Neuronal stem cell (in vitro differentiated cells): ENCODE measurements around the gene IGFBP2.

Experiments used
- DNase-seq: peaks from one replicate; pipeline ENCODE4 v3.0.0-alpha.2; 2013; ENCODE audit warnings: low spot score
- H2AFZ ChIP-seq: one replicate; pipeline ENCODE4 v1.6.1; 2013; ENCODE audit warnings: mild to moderate bottlenecking, low read length, inconsistent platforms
- H2AK5ac ChIP-seq: 2 replicates; pipeline ENCODE4 v1.6.1; 2013; ENCODE audit warnings: low read depth, mild to moderate bottlenecking, inconsistent platforms, low read length, moderate library complexity, mixed read lengths
- H2BK120ac ChIP-seq: 2 replicates; pipeline ENCODE4 v1.6.1; 2013; ENCODE audit warnings: low read depth, mild to moderate bottlenecking, inconsistent platforms, low read length, moderate library complexity, mixed read lengths
- H2BK12ac ChIP-seq: one replicate; pipeline ENCODE4 v1.6.1; 2013; ENCODE audit warnings: low read length, inconsistent platforms
- H2BK15ac ChIP-seq: 2 replicates; pipeline ENCODE4 v1.6.1; 2013; ENCODE audit warnings: mild to moderate bottlenecking, low read length, inconsistent platforms, mixed read lengths
- H2BK5ac ChIP-seq: one replicate; pipeline ENCODE4 v1.6.1; 2013; ENCODE audit warnings: inconsistent platforms, mild to moderate bottlenecking, low read length, moderate library complexity
- H3K14ac ChIP-seq: one replicate; pipeline ENCODE4 v1.6.1; 2013; ENCODE audit warnings: low read length, inconsistent platforms
- H3K18ac ChIP-seq: 2 replicates; pipeline ENCODE4 v1.6.1; 2013; ENCODE audit warnings: low read length, inconsistent platforms
- H3K23ac ChIP-seq: 2 replicates; pipeline ENCODE4 v1.6.1; 2013; ENCODE audit warnings: low read depth, mild to moderate bottlenecking, mixed read lengths, low read length, inconsistent platforms; ENCODE audit not compliant: poor library complexity
- H3K27ac ChIP-seq: replicated peaks from 3 replicates; pipeline ENCODE4 v1.5.1; 2013; ENCODE audit warnings: low read length, inconsistent platforms
- H3K27me3 ChIP-seq, 3 experiments: 2 replicates each; pipeline ENCODE4 v1.6.1; 2013; ENCODE audit warnings: low read length in 3 of 3, mild to moderate bottlenecking in 2 of 3, inconsistent platforms in 1 of 3, low read depth in 1 of 3, mixed read lengths in 1 of 3, moderate library complexity in 1 of 3; ENCODE audit not compliant: control insufficient read depth in 3 of 3, insufficient read depth in 3 of 3
- H3K36me3 ChIP-seq, 2 donors: replicated peaks in 1 of 2; 2 replicates each; pipeline ENCODE4 v1.6.1; 2013; ENCODE audit warnings: low read length in 2 of 2; ENCODE audit not compliant: control insufficient read depth in 2 of 2, insufficient read depth in 2 of 2
- H3K4ac ChIP-seq: 2 replicates; pipeline ENCODE4 v1.6.1; 2013; ENCODE audit warnings: inconsistent platforms, mild to moderate bottlenecking, low read length, moderate library complexity
- H3K4me1 ChIP-seq, 2 donors: 1 replicate in 1 of 2; 2 replicates in 1 of 2; pipeline ENCODE4 v1.6.1; 2013; ENCODE audit warnings: low read length in 2 of 2, low read depth in 1 of 2; ENCODE audit not compliant: control insufficient read depth in 2 of 2, insufficient read depth in 1 of 2
- H3K4me2 ChIP-seq: one replicate; pipeline ENCODE4 v1.6.1; 2013; ENCODE audit warnings: mild to moderate bottlenecking, low read length, inconsistent platforms; ENCODE audit not compliant: insufficient read depth, poor library complexity, severe bottlenecking
- H3K4me3 ChIP-seq, 2 donors: 2 replicates each; pipeline ENCODE4 v1.5.1; 2013; ENCODE audit warnings: low read length in 2 of 2, mild to moderate bottlenecking in 2 of 2, inconsistent platforms in 1 of 2, moderate library complexity in 1 of 2
- H3K79me1 ChIP-seq: one replicate; pipeline ENCODE4 v1.6.1; 2013; ENCODE audit warnings: low read depth, mild to moderate bottlenecking, inconsistent platforms, low read length, moderate library complexity
- H3K9ac ChIP-seq: one replicate; pipeline ENCODE4 v1.6.1; 2013; ENCODE audit warnings: mild to moderate bottlenecking, low read depth, low read length, inconsistent platforms; ENCODE audit not compliant: poor library complexity
- H3K9me3 ChIP-seq, 2 donors: replicated peaks in 1 of 2; 2 replicates each; pipeline versions ENCODE3 to v1.6.1; 2013; ENCODE audit warnings: low read length in 2 of 2, mild to moderate bottlenecking in 2 of 2, inconsistent platforms in 1 of 2, low read depth in 1 of 2, mixed read lengths in 1 of 2, moderate library complexity in 1 of 2; ENCODE audit not compliant: control insufficient read depth in 2 of 2, insufficient read depth in 1 of 2
- H4K8ac ChIP-seq: one replicate; pipeline ENCODE4 v1.6.1; 2013; ENCODE audit warnings: low read depth, mild to moderate bottlenecking, inconsistent platforms, low read length, moderate library complexity
- H4K91ac ChIP-seq: one replicate; pipeline ENCODE4 v1.6.1; 2013; ENCODE audit warnings: low read length, low read depth, mild to moderate bottlenecking, inconsistent platforms; ENCODE audit not compliant: poor library complexity
- WGBS, 2 donors: extraction: QIAGEN DNeasy Blood & Tissue Kit; methylation state at CpG; one replicate each; pipeline ENCODE4 v1.1.7; 2013; ENCODE audit warnings: missing lambda C conversion rate in 2 of 2, mixed read lengths in 1 of 2; ENCODE audit not compliant: insufficient read length in 2 of 2, insufficient replicate concordance in 1 of 2; ENCODE audit errors: extremely low coverage in 2 of 2; 5-methylcytosine and 5-hydroxymethylcytosine counted together

Gene IGFBP2

DNA sequence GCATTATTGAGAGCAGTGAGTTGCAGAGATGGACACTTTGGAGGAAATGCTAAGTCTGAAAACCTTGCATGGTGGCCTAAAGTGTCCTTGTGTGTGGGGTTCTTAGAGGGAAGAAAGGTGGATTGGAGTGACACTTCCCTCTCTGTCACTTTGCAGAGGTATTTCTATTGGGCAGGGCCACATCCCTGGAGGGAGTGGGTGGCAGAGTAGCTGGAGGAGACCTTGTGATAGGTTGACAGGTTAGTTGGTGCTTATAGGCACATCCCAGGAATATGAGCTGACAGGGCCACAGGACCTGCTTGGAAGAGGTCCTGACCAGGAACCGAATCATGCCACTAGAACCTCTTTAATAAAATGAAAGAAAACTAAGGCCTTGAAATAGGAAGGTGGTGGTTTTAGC lies 63.1 kb downstream of the IGFBP2 start:
- no peak overlapping the region for H2BK5ac ChIP-seq
- H3K4me2 ChIP-seq: no peak overlapping the region
- no peak overlapping the region for H4K8ac ChIP-seq
- H3K9me3 ChIP-seq: no peaks in the 10 kb centered on the region
- no peak overlapping the region for H3K27ac ChIP-seq
- no peak overlapping the region for H3K4ac ChIP-seq
- H2AK5ac ChIP-seq: no peak overlapping the region
- no peak overlapping the region for H3K4me3 ChIP-seq
- no peak overlapping the region for H2BK120ac ChIP-seq
- H3K79me1 ChIP-seq: no peaks in the 10 kb centered on the region
- no peak overlapping the region for H3K14ac ChIP-seq
- peaks cover 17 to 37% of the 10 kb centered on the region in 2 donors for H3K4me1 ChIP-seq
- H3K36me3 ChIP-seq: no peaks in the 10 kb centered on the region
- H3K23ac ChIP-seq: no peak overlapping the region
- H3K9ac ChIP-seq: no peak overlapping the region
- H4K91ac ChIP-seq: no peak overlapping the region
- H3K27me3 ChIP-seq: no peaks in the 10 kb centered on the region
- H2AFZ ChIP-seq: no peak overlapping the region
- no CpG with 5 or more reads among the region's 1 CpG for WGBS, 2 donors
- no peak overlapping the region for H2BK12ac ChIP-seq
- no peak overlapping the region for H2BK15ac ChIP-seq
- no peak overlapping the region for H3K18ac ChIP-seq
- no peak for DNase-seq

DNA sequence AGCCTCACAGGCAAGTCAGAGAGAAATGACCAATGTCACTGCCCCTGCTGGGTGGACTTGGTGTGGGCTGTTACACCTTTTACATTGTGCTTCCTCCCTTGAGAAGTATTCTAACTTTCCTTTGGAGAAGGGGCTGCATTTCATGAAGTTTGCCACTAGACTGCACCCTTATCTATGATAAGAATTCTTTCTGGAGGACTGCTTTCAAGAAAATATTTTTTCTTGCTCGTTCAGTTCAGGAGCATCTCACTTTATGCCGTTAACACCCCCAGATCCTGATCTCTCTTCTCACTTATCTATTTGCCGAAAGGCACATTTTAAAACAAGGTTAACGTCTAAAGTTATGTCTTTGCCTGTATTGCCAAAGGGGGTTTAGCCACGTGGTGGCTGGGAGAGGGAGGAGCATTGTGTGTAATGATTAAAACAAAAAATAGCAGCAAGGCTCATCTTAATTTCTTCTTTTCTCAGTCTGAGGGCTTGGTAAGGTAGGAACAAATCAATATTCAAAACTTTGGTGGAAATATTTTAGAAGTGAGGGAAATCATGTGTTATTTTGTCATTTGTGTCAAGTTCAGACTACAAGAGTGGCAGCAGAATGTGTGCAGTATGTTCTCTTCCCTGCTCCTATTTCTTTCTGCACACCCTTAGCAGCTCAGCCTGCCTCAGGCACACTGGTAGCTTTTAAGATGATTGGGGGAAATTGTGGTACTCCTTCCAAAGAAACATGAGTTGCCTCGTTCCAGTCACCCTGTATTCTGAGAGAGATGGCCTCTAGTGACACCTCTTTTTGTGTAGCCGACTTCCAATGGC lies 63.7 kb downstream of the IGFBP2 start:
- no peak overlapping the region for H3K14ac ChIP-seq

DNA sequence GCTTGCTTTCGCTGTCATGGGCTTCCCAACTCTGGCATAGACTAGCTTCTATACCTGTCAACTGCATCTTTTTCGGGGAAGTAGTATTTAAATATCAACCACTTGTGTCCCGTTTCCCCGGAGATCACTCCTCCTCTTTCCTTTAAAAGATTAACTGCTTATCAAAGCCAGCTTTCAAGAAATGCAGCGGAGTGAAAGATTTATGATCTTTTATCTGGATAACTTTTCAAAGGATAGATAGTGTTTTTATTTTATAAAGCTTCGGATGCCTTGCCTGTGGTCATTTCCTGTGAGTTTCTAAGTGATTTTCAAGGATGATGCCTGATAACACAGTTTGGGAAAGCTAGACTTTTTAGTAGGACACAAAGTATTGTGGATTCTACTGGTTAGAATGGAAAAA lies 65.1 kb downstream of the IGFBP2 start:
- H3K36me3 ChIP-seq: no peaks in the 10 kb centered on the region
- no peak for DNase-seq
- no peak overlapping the region for H3K9ac ChIP-seq
- no CpG with 5 or more reads among the region's 6 CpGs for WGBS, 2 donors
- H3K9me3 ChIP-seq: no peaks in the 10 kb centered on the region
- no peak overlapping the region for H4K8ac ChIP-seq
- no peak overlapping the region for H2BK5ac ChIP-seq
- no peak overlapping the region for H2BK15ac ChIP-seq
- H3K23ac ChIP-seq: no peak overlapping the region
- H3K4me3 ChIP-seq: no peak overlapping the region
- H3K27me3 ChIP-seq: no peaks in the 10 kb centered on the region
- no peak overlapping the region for H4K91ac ChIP-seq
- no peak overlapping the region for H3K4ac ChIP-seq
- no peak overlapping the region for H3K27ac ChIP-seq
- no peak overlapping the region for H3K18ac ChIP-seq
- H2BK120ac ChIP-seq: no peak overlapping the region
- no peak overlapping the region for H2AK5ac ChIP-seq
- H3K4me2 ChIP-seq: no peak overlapping the region
- H2BK12ac ChIP-seq: no peak overlapping the region
- H3K4me1 ChIP-seq: peaks cover 17 to 33% of the 10 kb centered on the region in 2 donors
- no peak overlapping the region for H2AFZ ChIP-seq
- no peak overlapping the region for H3K14ac ChIP-seq
- H3K79me1 ChIP-seq: no peaks in the 10 kb centered on the region

More for the DNA sequence above, 63.7 kb downstream of the IGFBP2 start:
- no peak overlapping the region for H2BK15ac ChIP-seq
- no peak overlapping the region for H4K8ac ChIP-seq
- H2BK5ac ChIP-seq: no peak overlapping the region
- no peak overlapping the region for H2BK120ac ChIP-seq
- no peaks in the 10 kb centered on the region for H3K9me3 ChIP-seq
- H2BK12ac ChIP-seq: no peak overlapping the region
- H2AK5ac ChIP-seq: no peak overlapping the region
- H3K4me2 ChIP-seq: no peak overlapping the region
- H4K91ac ChIP-seq: no peak overlapping the region
- H3K23ac ChIP-seq: no peak overlapping the region
- no peaks in the 10 kb centered on the region for H3K36me3 ChIP-seq
- H3K4me1 ChIP-seq: peaks cover 17 to 33% of the 10 kb centered on the region in 2 donors
- no CpG with 5 or more reads among the region's 7 CpGs for WGBS, 2 donors
- DNase-seq: no peak
- H3K27ac ChIP-seq: no peak overlapping the region
- no peak overlapping the region for H3K9ac ChIP-seq
- H3K18ac ChIP-seq: no peak overlapping the region
- peak overlapping the region; percentile 65 for H2AFZ ChIP-seq
- H3K4ac ChIP-seq: no peak overlapping the region
- H3K27me3 ChIP-seq: no peaks in the 10 kb centered on the region
- H3K4me3 ChIP-seq: no peak overlapping the region
- no peaks in the 10 kb centered on the region for H3K79me1 ChIP-seq

DNA sequence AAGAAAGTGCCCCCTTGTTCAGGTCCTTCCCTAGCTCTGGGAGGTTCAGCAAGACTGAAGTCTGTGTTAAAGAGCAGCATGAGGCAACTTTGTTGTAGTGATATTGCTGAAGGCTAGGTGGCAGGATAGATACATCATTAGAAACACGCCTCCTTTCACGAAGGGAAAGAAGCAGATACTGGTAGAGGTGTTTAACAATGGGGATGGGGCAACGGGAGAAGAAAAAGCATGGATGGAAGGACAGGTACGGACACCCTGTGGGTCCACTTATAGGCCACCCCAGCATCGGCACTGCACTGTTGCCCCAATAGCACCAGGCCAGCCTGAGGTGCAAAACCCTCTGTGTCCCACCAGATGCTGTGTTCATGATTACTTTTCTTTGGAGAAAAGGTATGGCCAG lies 65.7 kb downstream of the IGFBP2 start:
- no peak overlapping the region for H2AFZ ChIP-seq
- H3K36me3 ChIP-seq: no peaks in the 10 kb centered on the region
- no CpG with 5 or more reads among the region's 5 CpGs for WGBS, 2 donors
- H3K18ac ChIP-seq: no peak overlapping the region
- H3K9me3 ChIP-seq: no peaks in the 10 kb centered on the region
- no peak overlapping the region for H4K91ac ChIP-seq
- no peak overlapping the region for H4K8ac ChIP-seq
- no peak overlapping the region for H3K4ac ChIP-seq
- no peak overlapping the region for H2BK12ac ChIP-seq
- H2AK5ac ChIP-seq: no peak overlapping the region
- peaks cover 17 to 31% of the 10 kb centered on the region in 2 donors for H3K4me1 ChIP-seq
- no peak overlapping the region for H2BK15ac ChIP-seq
- no peaks in the 10 kb centered on the region for H3K79me1 ChIP-seq
- no peak overlapping the region for H3K23ac ChIP-seq
- no peak overlapping the region for H3K9ac ChIP-seq
- H2BK120ac ChIP-seq: no peak overlapping the region
- no peak overlapping the region for H3K14ac ChIP-seq
- H3K27ac ChIP-seq: no peak overlapping the region
- no peak overlapping the region for H3K4me2 ChIP-seq
- H2BK5ac ChIP-seq: no peak overlapping the region
- no peak overlapping the region for H3K4me3 ChIP-seq
- DNase-seq: no peak
- no peaks in the 10 kb centered on the region for H3K27me3 ChIP-seq
